BLaER1 treated with 17β-estradiol and CSF1 and Interleukin-3, amounts not matched to agents 10 nM and 100 nM (cell line): Measurements from ENCODE around the gene KIF25.
A peak's percentile ranks its signal among the peaks of the same experiment; 100 is the strongest.

ENCODE experiments used
- H3K27ac ChIP-seq, 11 experiments: shearing (Covaris generic); formaldehyde crosslinking; 2 replicates each; pipeline ENCODE4 v1.8.1; 2022
- H3K27me3 ChIP-seq, 11 experiments: shearing (Covaris generic); formaldehyde crosslinking; 2 replicates each; pipeline ENCODE4 v1.8.1; 2022
- H3K36me3 ChIP-seq, 11 experiments: shearing (Covaris generic); formaldehyde crosslinking; 2 replicates each; pipeline ENCODE4 v1.8.1; 2022
- H3K4me1 ChIP-seq, 10 experiments: shearing (Covaris generic); formaldehyde crosslinking; 2 replicates each; pipeline ENCODE4 v1.8.1; 2022
- H3K4me2 ChIP-seq, 11 experiments: shearing (Covaris generic); formaldehyde crosslinking; 2 replicates each; pipeline ENCODE4 v1.8.1; 2022
- H3K4me3 ChIP-seq, 10 experiments: shearing (Covaris generic); formaldehyde crosslinking; 2 replicates each; pipeline ENCODE4 v1.8.1; 2022
- H3K9ac ChIP-seq, 11 experiments: shearing (Covaris generic); formaldehyde crosslinking; 2 replicates each; pipeline ENCODE4 v1.8.1; 2022
- H3K9me3 ChIP-seq, 11 experiments: shearing (Covaris generic); formaldehyde crosslinking; replicated peaks in 1 of 11; 2 replicates each; pipeline ENCODE4 v1.8.1; 2022
- H4K20me1 ChIP-seq, 11 experiments: shearing (Covaris generic); formaldehyde crosslinking; 2 replicates each; pipeline ENCODE4 v1.8.1; 2022
- Cebpa-rat ChIP-seq, 11 experiments: shearing (Covaris generic); IDR thresholded peaks; 2 replicates each; pipeline ENCODE4 v1.8.1; 2022

KIF25 gene

DNA sequence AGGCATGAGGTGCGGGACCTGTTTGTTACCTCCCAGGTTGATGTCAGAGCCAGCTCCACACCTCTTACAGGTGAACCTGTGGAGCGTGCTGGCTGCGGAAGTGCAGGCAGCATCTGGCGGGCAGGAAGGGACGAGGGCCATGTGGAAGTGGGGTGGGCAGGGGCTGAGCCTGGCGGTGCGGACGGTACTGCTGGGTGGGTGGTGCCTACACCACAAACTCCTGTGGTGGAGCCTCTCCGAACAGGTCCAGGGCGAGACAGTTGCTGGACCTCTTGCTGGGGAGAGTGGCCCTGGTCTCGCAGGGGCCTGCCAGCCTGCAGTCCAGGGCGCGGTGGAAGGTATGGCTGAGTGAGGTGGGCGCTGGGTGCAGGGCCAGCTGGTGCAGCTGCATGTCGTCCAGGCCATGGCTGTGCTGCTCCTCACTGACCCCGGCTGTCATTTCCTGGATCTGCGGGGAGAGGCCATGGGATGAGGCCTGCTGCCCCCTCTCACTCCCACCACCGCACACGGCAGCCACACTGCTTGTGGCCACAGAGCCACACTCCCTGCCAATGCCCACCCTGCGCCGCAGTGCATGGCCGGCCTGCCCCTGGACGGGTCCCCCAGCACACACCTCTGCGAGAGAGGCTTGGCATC lies 59.5 kb downstream of the KIF25 start:
- no peak overlapping the region for H3K27ac ChIP-seq
- no peaks in the 10 kb centered on the region for H3K9me3 ChIP-seq
- no peaks in the 10 kb centered on the region for H3K36me3 ChIP-seq
- H3K27me3 ChIP-seq: no peaks in the 10 kb centered on the region
- H4K20me1 ChIP-seq: no peaks in the 10 kb centered on the region
- no peak overlapping the region; a peak in 2 of 22 replicates for H3K9ac ChIP-seq
- no peak overlapping the region for H3K4me2 ChIP-seq
- no peak overlapping the region for H3K4me3 ChIP-seq
- H3K4me1 ChIP-seq: peaks cover 6 to 53% (median 35%) of the 10 kb centered on the region in 10 experiments; a peak in 19 of 20 replicates
- no peak for TF ChIP-seq Cebpa-rat (IDR thresholded peaks at IDR 0.05)

DNA sequence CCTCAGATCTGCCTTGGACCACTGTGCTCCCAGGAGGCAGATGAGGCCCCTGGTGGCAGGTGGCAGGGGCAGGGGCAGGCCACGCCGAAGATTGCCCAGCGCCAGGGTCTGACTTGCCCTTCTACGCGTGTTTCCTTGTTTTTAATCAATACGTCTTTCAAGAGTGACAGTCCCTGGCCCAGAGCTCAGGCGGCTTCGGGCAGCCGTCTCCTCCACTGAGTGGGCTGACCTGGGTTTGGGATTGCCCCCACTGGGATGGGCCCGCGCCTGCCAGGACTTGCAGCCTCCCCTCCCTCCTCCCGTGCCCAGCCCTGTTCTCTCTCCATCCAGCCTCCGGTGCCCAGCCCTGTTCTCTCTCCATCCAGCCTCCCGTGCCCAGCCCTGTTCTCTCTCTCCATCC lies 60.4 kb downstream of the KIF25 start:
- no peak overlapping the region; a peak in 1 of 22 replicates for H3K9ac ChIP-seq
- no peaks in the 10 kb centered on the region for H3K36me3 ChIP-seq
- no peak for TF ChIP-seq Cebpa-rat (IDR thresholded peaks at IDR 0.05)
- H3K27me3 ChIP-seq: no peaks in the 10 kb centered on the region
- no peak overlapping the region for H3K4me2 ChIP-seq
- no peak overlapping the region for H3K4me3 ChIP-seq
- H4K20me1 ChIP-seq: no peaks in the 10 kb centered on the region
- no peaks in the 10 kb centered on the region for H3K9me3 ChIP-seq
- peaks cover 6 to 53% (median 35%) of the 10 kb centered on the region in 10 experiments; a peak in 19 of 20 replicates for H3K4me1 ChIP-seq
- H3K27ac ChIP-seq: no peak overlapping the region

DNA sequence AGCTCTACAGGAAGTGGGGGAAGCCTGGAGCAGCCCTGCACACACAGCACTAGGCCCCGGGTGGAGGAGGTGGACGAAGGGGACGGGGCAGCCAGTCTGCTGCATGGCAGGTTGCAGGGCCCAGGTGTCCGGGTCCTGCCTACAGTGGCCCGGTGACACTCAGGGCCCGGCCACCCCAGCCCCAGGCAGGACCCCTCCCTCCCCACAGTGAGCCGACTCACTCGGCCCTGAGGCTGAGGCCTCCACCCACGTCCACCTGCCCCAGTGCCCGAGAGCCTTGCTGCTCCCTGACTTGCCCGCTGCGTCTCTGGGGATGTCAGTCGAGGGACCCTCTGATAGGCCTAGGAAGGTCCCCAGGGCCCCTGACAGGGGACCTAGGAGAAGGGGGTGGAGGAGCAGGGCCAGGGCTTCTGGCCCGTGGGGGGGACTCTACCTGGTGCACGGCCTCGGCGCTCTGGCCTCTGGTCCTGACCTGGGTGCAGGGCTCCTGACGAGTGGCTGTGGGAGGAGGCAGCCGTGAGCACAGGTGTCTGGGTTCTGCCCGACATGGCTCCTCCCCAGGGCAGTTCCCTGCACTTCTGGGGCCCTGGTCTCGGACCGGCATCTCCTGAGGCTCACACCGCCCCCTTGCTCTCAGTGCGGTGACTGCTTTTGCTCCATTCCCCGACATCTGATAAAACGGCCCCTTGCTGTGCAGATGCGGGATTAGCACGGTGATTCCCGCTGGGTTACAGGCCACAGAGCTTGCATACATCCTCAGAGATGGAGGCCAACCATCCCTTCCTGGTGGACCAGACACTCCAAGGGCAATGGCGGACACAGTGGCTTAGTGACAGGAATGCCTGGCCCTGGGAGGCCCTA lies 61.5 kb downstream of the KIF25 start:
- no peak overlapping the region for H3K4me3 ChIP-seq
- no peaks in the 10 kb centered on the region for H3K36me3 ChIP-seq

GRCh38 chr6:168060521-168060931 lies 63.1 kb downstream of the KIF25 start:
- Histone ChIP-seq H3K4me1 (peaks cover 0 to 35% (median 16%) of the 10 kb centered on the region in 10 experiments; a peak in 17 of 20 replicates), H3K9me3 (no peaks in the 10 kb centered on the region; a peak in 1 of 22 replicates), H3K27ac (0 out of 22 replicates have a peak overlapping the region, but pooled peaks of 1 of the 11 experiments have one; percentile 8), H3K9ac (no peak overlapping the region), H3K4me2 (no peak overlapping the region), H3K4me3 (no peak overlapping the region), H3K36me3 (no peaks in the 10 kb centered on the region), H3K27me3 (no peaks in the 10 kb centered on the region), H4K20me1 (no peaks in the 10 kb centered on the region)
- no peak for TF ChIP-seq Cebpa-rat (IDR thresholded peaks at IDR 0.05)

More for the DNA sequence above, 61.5 kb downstream of the KIF25 start:
- TF ChIP-seq Cebpa-rat (IDR thresholded peaks at IDR 0.05): no peak
- Histone ChIP-seq H3K27ac (no peak overlapping the region; a peak in 1 of 22 replicates), H3K9me3 (no peaks in the 10 kb centered on the region), H3K27me3 (no peaks in the 10 kb centered on the region), H3K9ac (no peak overlapping the region), H3K4me2 (peak overlapping the region in 9 of 11 experiments; percentile 24 to 61 (median 47); a peak in 16 of 22 replicates), H3K4me1 (peaks cover 6 to 50% (median 32%) of the 10 kb centered on the region in 10 experiments; a peak in 19 of 20 replicates), H4K20me1 (no peaks in the 10 kb centered on the region)

GRCh38 chr6:168061269-168062210 lies 64.1 kb downstream of the KIF25 start:
- H3K27me3 ChIP-seq: no peaks in the 10 kb centered on the region
- H3K9me3 ChIP-seq: no peaks in the 10 kb centered on the region; a peak in 1 of 22 replicates
- no peak for TF ChIP-seq Cebpa-rat (IDR thresholded peaks at IDR 0.05)
- no peaks in the 10 kb centered on the region for H4K20me1 ChIP-seq
- no peak overlapping the region for H3K27ac ChIP-seq
- no peaks in the 10 kb centered on the region for H3K36me3 ChIP-seq
- H3K9ac ChIP-seq: no peak overlapping the region
- H3K4me1 ChIP-seq: peaks cover 0 to 28% (median 10%) of the 10 kb centered on the region in 10 experiments; a peak in 17 of 20 replicates
- no peak overlapping the region for H3K4me2 ChIP-seq
- H3K4me3 ChIP-seq: no peak overlapping the region

GRCh38 chr6:168062346-168063289 lies 65.1 kb downstream of the KIF25 start:
- no peak overlapping the region for H3K4me3 ChIP-seq
- H3K27me3 ChIP-seq: no peaks in the 10 kb centered on the region
- TF ChIP-seq Cebpa-rat (IDR thresholded peaks at IDR 0.05): no peak
- no peaks in the 10 kb centered on the region for H3K36me3 ChIP-seq
- no peak overlapping the region for H3K9ac ChIP-seq
- H3K9me3 ChIP-seq: no peaks in the 10 kb centered on the region; a peak in 1 of 22 replicates
- no peak overlapping the region for H3K4me2 ChIP-seq
- no peaks in the 10 kb centered on the region for H4K20me1 ChIP-seq
- H3K27ac ChIP-seq: no peak overlapping the region
- peaks cover 0 to 19% (median 10%) of the 10 kb centered on the region in 10 experiments; a peak in 17 of 20 replicates for H3K4me1 ChIP-seq

DNA sequence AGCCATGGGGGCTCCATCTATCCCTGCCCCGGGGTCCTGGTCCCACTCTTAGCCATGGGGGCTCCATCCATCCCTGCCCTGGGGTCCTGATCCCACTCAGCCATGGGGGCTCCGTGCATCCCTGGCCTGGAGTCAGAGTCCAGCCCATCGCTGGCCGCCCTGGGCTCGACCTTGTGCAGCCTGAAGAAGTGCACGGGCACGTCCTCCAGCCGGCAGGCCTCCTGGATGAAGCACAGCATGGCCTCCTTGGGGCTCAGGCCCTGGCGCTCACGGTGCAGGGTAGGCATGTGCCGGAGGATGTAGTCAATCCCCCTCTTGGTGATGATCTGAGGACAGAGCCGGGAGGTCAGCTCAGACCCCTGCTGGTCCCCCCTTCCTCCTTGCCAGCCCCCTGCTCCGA lies 66.0 kb downstream of the KIF25 start:
- TF ChIP-seq Cebpa-rat (IDR thresholded peaks at IDR 0.05): no peak

More for the DNA sequence above, 66.0 kb downstream of the KIF25 start:
- H3K4me1 ChIP-seq: peaks cover 0 to 18% (median 10%) of the 10 kb centered on the region in 10 experiments; a peak in 17 of 20 replicates
- no peaks in the 10 kb centered on the region for H3K27me3 ChIP-seq
- no peaks in the 10 kb centered on the region for H3K36me3 ChIP-seq
- no peak overlapping the region for H3K4me3 ChIP-seq
- no peak overlapping the region for H3K9ac ChIP-seq
- H3K27ac ChIP-seq: no peak overlapping the region
- no peaks in the 10 kb centered on the region; a peak in 1 of 22 replicates for H3K9me3 ChIP-seq
- no peak overlapping the region for H3K4me2 ChIP-seq
- H4K20me1 ChIP-seq: no peaks in the 10 kb centered on the region
